ENCODE results near the gene ARID1B. TPM values are rescaled to one million over a fixed set of nuclear protein-coding genes. Genes with fewer than 3 reads are reported as not detected.

Gene ARID1B
- total and polyA plus RNA-seq, 2 of the 13 experiments (the other 11 are each of a cell fraction or from before 2014, with no cell fraction given): 20.1 to 32.6 TPM

DNA sequence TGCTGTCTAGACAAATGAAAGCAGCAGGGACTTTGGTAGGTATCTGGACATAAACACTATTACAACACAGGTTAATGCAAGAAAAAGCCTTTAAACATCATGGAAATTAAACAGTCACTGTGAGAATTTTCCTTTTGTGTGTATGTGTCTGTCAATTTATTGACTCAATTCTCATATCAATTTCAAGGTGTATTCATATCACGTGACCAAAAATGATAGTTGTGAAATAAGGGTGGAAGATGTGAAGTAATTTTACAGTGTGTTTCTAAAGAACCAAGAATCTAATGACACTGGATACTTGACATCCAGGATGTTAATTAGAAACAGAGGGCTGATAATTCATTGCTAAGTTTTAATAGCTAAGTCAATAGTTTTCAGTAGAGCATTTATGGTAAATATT, 302.1 kb downstream of the ARID1B start:
- in situ Hi-C loops (cut with HindIII; ENCODE audit: extremely low pct_ligation_motif_present, low pct_unique_long_range_greater_than_20kb) (no loop called here), intact Hi-C loops (cut with micrococcal nuclease; ENCODE audit: unreplicated experiment) (no loop called here)
- no peaks in the 10 kb centered on the region for H3K27me3 ChIP-seq (ENCODE audit: control insufficient read depth in 1 of 2, insufficient read depth in 2 of 2, low read length in 2 of 2)
- no peak overlapping the region for H3K4me3 ChIP-seq (replicated peaks in 1 of 3; ENCODE audit: insufficient read depth in 1 of 3, low read depth in 2 of 3, low read length in 3 of 3)
- H3K27ac ChIP-seq (ENCODE audit: extremely low read length, insufficient read depth, low read length): no peak overlapping the region
- no peak overlapping the region for H3K4me2 ChIP-seq (ENCODE audit: low read depth, low read length)
- 96% methylated on average over 1 of the region's 1 CpG for WGBS (ENCODE audit: low lambda C conversion rate)
- FAIRE-seq: no peak
- ChIA-PET CTCF (ENCODE audit: low intra/inter-chr PET ratio, low total read pairs) (no interaction called here), POLR2A (no interaction called here)
- H4K20me1 ChIP-seq (ENCODE audit: insufficient read depth, low read length): no peaks in the 10 kb centered on the region
- no peak for TF ChIP-seq ADNP (CRISPR knock-in tag; IDR thresholded peaks at IDR 0.05)
- no peak for TF ChIP-seq SNRNP70 (IDR thresholded peaks at IDR 0.05; ENCODE audit: low read depth, low read length)
- TF ChIP-seq, protein P1, sequence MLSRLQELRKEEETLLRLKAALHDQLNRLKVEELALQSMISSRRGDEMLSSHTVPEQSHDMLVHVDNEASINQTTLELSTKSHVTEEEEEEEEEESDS (CRISPR knock-in tag; IDR thresholded peaks at IDR 0.05; ENCODE audit: borderline replicate concordance): no peak
- no peak for TF ChIP-seq ZNF33A (CRISPR knock-in tag; IDR thresholded peaks at IDR 0.05; ENCODE audit: borderline replicate concordance)
- TF ChIP-seq CEBPB (IDR thresholded peaks at IDR 0.05; ENCODE audit: borderline replicate concordance, low read depth, low read length): peak; percentile 27; the same call in 1 of the 2 replicates
- BruUV-seq (replicated peaks): no TSS peak
- no peak for ATAC-seq
- H3K4me1 ChIP-seq (ENCODE audit: insufficient read depth, low read length): no peaks in the 10 kb centered on the region
- no peak overlapping the region for H3K9ac ChIP-seq (ENCODE audit: insufficient read depth, low read depth, low read length)
- no peak for DNase-seq (ENCODE audit: low spot score)
- H3K9me3 ChIP-seq (ENCODE audit: low read length): no peaks in the 10 kb centered on the region
- 0 out of 5 replicates have a peak, but pooled peaks cover 0 to 4% of the 10 kb centered on the region in 2 experiments for H3K36me3 ChIP-seq (replicated peaks in 1 of 2; ENCODE audit: control insufficient read depth in 1 of 2, insufficient read depth in 2 of 2, low read length in 2 of 2)
- H3K79me2 ChIP-seq (ENCODE audit: insufficient read depth, low read length): no peaks in the 10 kb centered on the region
- H2AFZ ChIP-seq (ENCODE audit: low read length): no peak overlapping the region

DNA sequence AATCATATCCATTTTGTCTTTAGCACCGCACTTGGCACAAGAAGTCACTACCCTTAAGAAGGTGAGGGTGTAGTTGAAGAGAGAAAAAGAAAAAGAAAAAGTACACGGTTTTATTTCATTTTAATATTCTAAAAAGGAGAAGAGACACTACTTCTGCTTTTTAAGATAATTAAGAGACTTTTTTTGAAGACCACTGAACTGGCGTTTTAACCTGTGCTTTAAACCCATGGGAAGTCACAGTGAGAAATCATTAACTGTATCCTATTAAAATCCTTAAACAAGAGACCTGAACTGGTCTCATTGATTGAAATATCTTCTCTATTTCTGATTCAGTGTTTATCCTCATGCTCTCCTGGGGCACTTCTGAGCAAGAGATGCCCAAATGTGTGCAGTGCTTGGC, 302.6 kb downstream of the ARID1B start:
- Histone ChIP-seq H3K4me3 (replicated peaks in 1 of 3; ENCODE audit: insufficient read depth in 1 of 3, low read depth in 2 of 3, low read length in 3 of 3) (no peak overlapping the region), H4K20me1 (ENCODE audit: insufficient read depth, low read length) (no peaks in the 10 kb centered on the region), H3K9ac (ENCODE audit: insufficient read depth, low read depth, low read length) (no peak overlapping the region), H3K4me1 (ENCODE audit: insufficient read depth, low read length) (no peaks in the 10 kb centered on the region), H3K4me2 (ENCODE audit: low read depth, low read length) (no peak overlapping the region), H3K27ac (ENCODE audit: extremely low read length, insufficient read depth, low read length) (no peak overlapping the region), H2AFZ (ENCODE audit: low read length) (no peak overlapping the region), H3K79me2 (ENCODE audit: insufficient read depth, low read length) (no peaks in the 10 kb centered on the region), H3K36me3 (replicated peaks in 1 of 2; ENCODE audit: control insufficient read depth in 1 of 2, insufficient read depth in 2 of 2, low read length in 2 of 2) (peaks cover 0 to 7% of the 10 kb centered on the region in 2 experiments; a peak in 1 of 5 replicates), H3K9me3 (ENCODE audit: low read length) (no peaks in the 10 kb centered on the region), H3K27me3 (ENCODE audit: control insufficient read depth in 1 of 2, insufficient read depth in 2 of 2, low read length in 2 of 2) (no peaks in the 10 kb centered on the region)
- ChIA-PET CTCF (ENCODE audit: low intra/inter-chr PET ratio, low total read pairs) (no interaction called here), POLR2A (no interaction called here)
- WGBS (ENCODE audit: low lambda C conversion rate): 83% methylated on average over 3 of the region's 3 CpGs
- in situ Hi-C loops (cut with HindIII; ENCODE audit: extremely low pct_ligation_motif_present, low pct_unique_long_range_greater_than_20kb): no loop called here
- DNase-seq (ENCODE audit: low spot score) (no peak), ATAC-seq (no peak), FAIRE-seq (no peak)
- intact Hi-C loops (cut with micrococcal nuclease; ENCODE audit: unreplicated experiment): no loop called here
- no TSS peak for BruUV-seq (replicated peaks)
- TF ChIP-seq, protein P2, sequence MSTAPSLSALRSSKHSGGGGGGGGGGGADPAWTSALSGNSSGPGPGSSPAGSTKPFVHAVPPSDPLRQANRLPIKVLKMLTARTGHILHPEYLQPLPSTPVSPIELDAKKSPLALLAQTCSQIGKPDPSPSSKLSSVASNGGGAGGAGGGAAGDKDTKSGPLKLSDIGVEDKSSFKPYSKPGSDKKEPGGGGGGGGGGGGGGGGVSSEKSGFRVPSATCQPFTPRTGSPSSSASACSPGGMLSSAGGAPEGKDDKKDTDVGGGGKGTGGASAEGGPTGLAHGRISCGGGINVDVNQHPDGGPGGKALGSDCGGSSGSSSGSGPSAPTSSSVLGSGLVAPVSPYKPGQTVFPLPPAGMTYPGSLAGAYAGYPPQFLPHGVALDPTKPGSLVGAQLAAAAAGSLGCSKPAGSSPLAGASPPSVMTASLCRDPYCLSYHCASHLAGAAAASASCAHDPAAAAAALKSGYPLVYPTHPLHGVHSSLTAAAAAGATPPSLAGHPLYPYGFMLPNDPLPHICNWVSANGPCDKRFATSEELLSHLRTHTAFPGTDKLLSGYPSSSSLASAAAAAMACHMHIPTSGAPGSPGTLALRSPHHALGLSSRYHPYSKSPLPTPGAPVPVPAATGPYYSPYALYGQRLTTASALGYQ (CRISPR knock-in tag; IDR thresholded peaks at IDR 0.05): no peak
- TF ChIP-seq, protein P3, sequence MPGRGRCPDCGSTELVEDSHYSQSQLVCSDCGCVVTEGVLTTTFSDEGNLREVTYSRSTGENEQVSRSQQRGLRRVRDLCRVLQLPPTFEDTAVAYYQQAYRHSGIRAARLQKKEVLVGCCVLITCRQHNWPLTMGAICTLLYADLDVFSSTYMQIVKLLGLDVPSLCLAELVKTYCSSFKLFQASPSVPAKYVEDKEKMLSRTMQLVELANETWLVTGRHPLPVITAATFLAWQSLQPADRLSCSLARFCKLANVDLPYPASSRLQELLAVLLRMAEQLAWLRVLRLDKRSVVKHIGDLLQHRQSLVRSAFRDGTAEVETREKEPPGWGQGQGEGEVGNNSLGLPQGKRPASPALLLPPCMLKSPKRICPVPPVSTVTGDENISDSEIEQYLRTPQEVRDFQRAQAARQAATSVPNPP (CRISPR knock-in tag; IDR thresholded peaks at IDR 0.05): no peak
- no peak for TF ChIP-seq ZNF772 (CRISPR knock-in tag; IDR thresholded peaks at IDR 0.05)
- TF ChIP-seq ZNF468 (CRISPR knock-in tag; IDR thresholded peaks at IDR 0.05): no peak
- no peak for TF ChIP-seq HIVEP1 (CRISPR knock-in tag; IDR thresholded peaks at IDR 0.05)
- no peak for TF ChIP-seq ZNF777 (CRISPR knock-in tag; IDR thresholded peaks at IDR 0.05)
- TF ChIP-seq ZNF841 (CRISPR knock-in tag; IDR thresholded peaks at IDR 0.05; ENCODE audit: borderline replicate concordance): no peak
- TF ChIP-seq, protein P4, sequence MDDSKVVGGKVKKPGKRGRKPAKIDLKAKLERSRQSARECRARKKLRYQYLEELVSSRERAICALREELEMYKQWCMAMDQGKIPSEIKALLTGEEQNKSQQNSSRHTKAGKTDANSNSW (CRISPR knock-in tag; IDR thresholded peaks at IDR 0.05; ENCODE audit: borderline replicate concordance): no peak
- no peak for TF ChIP-seq HOXA5 (CRISPR knock-in tag; IDR thresholded peaks at IDR 0.05)
- TF ChIP-seq SNRNP70 (IDR thresholded peaks at IDR 0.05; ENCODE audit: low read depth, low read length): no peak
